ENCODE results near the gene OR2V2.

DNA sequence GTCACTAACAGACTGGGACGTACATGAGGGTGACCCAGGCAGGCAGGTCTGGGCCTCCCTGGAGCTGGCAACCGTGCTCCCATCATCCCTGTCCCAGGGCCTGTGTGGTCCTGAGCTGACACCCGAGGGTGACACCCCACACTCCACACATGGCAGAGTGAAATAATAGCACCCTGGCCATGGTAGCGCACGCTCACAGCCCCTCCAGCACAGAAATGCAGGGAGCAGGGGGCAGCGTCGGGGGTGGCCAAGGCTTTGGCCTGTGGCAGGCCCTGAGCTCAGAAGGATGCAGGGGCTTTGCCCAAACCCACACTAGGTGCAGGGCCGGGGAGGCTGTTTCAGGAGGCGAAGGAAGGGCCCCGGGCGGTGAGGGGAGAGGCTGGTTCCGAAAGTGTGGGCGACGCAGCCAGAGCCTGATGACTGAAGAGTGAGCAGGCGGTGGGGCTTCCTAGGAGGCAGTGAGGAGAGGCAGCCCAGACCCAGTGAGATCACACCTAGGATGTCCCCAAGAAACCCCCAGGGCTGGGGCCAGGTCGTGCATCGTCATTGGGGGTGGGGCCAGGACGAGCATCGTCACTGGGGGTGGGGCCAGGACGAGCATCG is 12.9 kb downstream of the OR2V2 start:
- TF ChIP-seq POLR2A (IDR thresholded peaks at IDR 0.05; ENCODE audit: low read depth, low read length) (no peak), POLR2AphosphoS5 (IDR thresholded peaks at IDR 0.05; ENCODE audit: low read depth, low read length) (no peak)
